Measurements from ENCODE around the gene PLBD1. TPM values are rescaled to one million over a fixed set of nuclear protein-coding genes. Genes with fewer than 3 reads are reported as not detected.

PLBD1 gene
- total RNA-seq, 3 donors from 2014 or later: 22.6 to 82.4 (median 63.7) TPM

DNA sequence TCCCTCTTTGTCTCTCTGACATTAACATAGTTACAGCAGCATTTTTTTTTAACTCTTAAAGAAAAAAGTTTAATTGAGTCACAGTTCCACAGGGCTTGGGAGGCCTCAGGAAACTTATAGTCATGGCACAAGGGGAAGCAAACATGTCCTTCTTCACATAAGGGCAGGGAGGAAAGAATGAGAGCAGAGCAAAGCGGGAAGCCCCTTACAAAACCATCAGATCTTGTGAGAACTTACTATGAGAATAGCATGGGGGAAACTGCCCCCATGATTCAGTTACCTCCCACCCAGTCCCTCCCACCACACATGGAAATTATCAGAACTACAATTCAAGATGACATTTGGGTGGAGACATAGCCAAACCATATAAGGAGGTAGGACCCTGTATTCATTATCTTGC is 96.2 kb downstream of the PLBD1 start:
- TF ChIP-seq, protein P1, sequence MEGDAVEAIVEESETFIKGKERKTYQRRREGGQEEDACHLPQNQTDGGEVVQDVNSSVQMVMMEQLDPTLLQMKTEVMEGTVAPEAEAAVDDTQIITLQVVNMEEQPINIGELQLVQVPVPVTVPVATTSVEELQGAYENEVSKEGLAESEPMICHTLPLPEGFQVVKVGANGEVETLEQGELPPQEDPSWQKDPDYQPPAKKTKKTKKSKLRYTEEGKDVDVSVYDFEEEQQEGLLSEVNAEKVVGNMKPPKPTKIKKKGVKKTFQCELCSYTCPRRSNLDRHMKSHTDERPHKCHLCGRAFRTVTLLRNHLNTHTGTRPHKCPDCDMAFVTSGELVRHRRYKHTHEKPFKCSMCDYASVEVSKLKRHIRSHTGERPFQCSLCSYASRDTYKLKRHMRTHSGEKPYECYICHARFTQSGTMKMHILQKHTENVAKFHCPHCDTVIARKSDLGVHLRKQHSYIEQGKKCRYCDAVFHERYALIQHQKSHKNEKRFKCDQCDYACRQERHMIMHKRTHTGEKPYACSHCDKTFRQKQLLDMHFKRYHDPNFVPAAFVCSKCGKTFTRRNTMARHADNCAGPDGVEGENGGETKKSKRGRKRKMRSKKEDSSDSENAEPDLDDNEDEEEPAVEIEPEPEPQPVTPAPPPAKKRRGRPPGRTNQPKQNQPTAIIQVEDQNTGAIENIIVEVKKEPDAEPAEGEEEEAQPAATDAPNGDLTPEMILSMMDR (IDR thresholded peaks at IDR 0.05): no peak
- Histone ChIP-seq H3K9me3 (peaks cover 43% of the 10 kb centered on the region), H3K4me1 (ENCODE audit: low read depth) (no peaks in the 10 kb centered on the region), H3K4me3 (no peak overlapping the region), H3K36me3 (ENCODE audit: low read depth) (no peaks in the 10 kb centered on the region)
- ATAC-seq: no peak
- intact Hi-C loops (cut with DNase I, micrococcal nuclease): no loop called here
- DNase-seq: no peak

DNA sequence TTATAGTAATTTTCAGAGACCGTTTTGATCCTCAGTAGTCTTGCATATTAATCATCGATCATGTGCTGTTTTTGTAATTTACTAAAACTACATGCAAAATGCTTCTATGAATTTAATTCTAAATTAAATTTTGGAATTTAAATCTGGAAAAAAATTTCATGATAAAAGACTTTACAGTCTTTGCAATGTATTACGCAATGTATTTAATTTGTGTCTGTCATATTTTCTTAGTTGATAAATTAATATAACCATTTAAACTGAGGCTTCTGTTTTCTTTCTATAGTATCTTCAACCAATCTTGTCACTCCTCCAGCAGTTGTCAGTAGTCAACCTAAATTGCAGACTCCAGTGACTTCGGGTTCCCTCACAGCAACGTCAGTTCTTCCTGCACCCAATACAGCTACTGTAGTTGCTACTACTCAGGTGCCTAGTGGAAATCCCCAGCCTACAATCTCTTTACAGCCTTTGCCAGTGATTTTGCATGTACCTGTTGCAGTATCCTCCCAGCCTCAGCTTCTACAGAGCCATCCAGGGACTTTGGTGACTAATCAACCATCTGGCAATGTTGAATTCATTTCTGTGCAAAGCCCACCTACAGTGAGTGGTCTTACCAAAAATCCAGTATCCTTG is 107.4 kb downstream of the PLBD1 start:
- H3K36me3 ChIP-seq (ENCODE audit: low read depth): no peaks in the 10 kb centered on the region
- H3K4me3 ChIP-seq: no peak overlapping the region
- H3K4me1 ChIP-seq (ENCODE audit: low read depth): no peaks in the 10 kb centered on the region
- TF ChIP-seq, protein P1 (IDR thresholded peaks at IDR 0.05): no peak
- intact Hi-C loops (cut with DNase I, micrococcal nuclease): no loop called here
- no peaks in the 10 kb centered on the region for H3K9me3 ChIP-seq
- ATAC-seq (no peak), DNase-seq (no peak)

DNA sequence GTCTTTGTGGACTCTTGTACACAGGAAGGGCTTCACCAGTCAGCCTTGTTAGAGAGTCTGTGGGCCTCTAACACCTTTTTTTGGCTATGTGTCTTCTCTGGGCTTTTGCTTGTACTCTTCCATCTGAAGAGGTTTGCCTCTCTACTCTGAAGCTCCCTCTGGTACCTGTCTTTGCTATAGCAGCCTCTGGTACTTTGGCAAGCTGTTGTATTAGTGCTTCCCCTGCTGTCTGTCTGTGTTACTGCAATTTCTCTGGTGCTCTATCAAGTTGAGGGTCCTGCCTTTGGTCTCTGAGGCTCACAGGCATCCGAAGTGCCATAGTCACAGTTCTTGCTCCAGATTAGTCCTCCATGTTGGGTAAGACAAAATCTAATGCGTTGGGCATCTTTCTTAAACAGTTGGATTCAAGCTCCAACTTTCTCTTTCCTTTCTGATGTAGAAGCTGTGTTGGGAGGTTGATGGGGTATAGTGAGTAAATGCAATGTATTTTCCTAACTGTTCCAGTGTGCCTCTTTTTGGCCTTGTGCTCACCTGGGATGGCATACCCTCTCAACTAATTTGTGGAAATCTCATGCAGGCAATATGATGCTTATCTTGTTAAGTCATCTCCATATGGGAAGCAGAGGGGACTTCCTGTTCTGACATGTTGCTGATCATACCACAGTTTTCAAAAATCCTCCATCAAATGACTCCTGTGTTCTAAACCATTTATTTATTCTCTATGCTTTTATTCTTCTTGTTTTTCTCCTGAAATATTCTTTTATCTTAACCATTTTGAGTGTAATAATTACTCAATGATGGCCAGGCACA is 113.4 kb downstream of the PLBD1 start:
- ATAC-seq (peak; percentile 75), DNase-seq (peak in 1 of 3 donors; percentile 24)
- no peaks in the 10 kb centered on the region for H3K36me3 ChIP-seq (ENCODE audit: low read depth)
- no peak overlapping the region for H3K4me3 ChIP-seq
- no peaks in the 10 kb centered on the region for H3K4me1 ChIP-seq (ENCODE audit: low read depth)
- H3K9me3 ChIP-seq: no peaks in the 10 kb centered on the region
- TF ChIP-seq, protein P1 (IDR thresholded peaks at IDR 0.05): no peak
- intact Hi-C loops (cut with DNase I, micrococcal nuclease): no loop called here

Other genes with a start within 250 kb of the PLBD1 start
- gene ATF7IP, start 202.2 kb downstream of the PLBD1 start, total RNA-seq: 10 to 100 TPM; 40.3 to 84.1 (median 63.2) TPM
- gene GUCY2C, start 128.7 kb upstream of the PLBD1 start, total RNA-seq: 10 to 100 TPM; 33.2 to 94.8 (median 73.8) TPM
- 10 to 100 TPM; 38.4 to 53.7 (median 48.3) TPM for gene WBP11, start 235.6 kb upstream of the PLBD1 start, total RNA-seq
- gene C12orf60, start 235.8 kb upstream of the PLBD1 start, total RNA-seq: under 1 TPM; 0.44 to 0.96 (median 0.46) TPM
- not detected for gene SMCO3, start 246.3 kb upstream of the PLBD1 start, total RNA-seq